GM18867 (cell line): ENCODE results near the gene CTDSPL.
A peak's percentile ranks its signal among the peaks of the same experiment; 100 is the strongest.
"Not testable (repeated sequence)": the region's sequence is repeated elsewhere in the genome, so short reads cannot be mapped to it uniquely, and the experiment has no call there.

ENCODE experiments used
- ATAC-seq: cut with Tn5 transposase; IDR thresholded peaks from one replicate; pipeline ENCODE4 v1.9.1; 2021; ENCODE audit warnings: mild to moderate bottlenecking, moderate library complexity; ENCODE audit not compliant: unreplicated experiment

CTDSPL gene

GRCh38 chr3:37984051-37984450 is 122.4 kb downstream of the CTDSPL start:
- no peak for ATAC-seq

GRCh38 chr3:37984596-37984995 is 122.9 kb downstream of the CTDSPL start:
- ATAC-seq: no peak

GRCh38 chr3:37985637-37986320 is 124.1 kb downstream of the CTDSPL start:
- ATAC-seq: no peak

GRCh38 chr3:37986479-37987314 is 125.0 kb downstream of the CTDSPL start:
- no peak for ATAC-seq

- no peak for ATAC-seq
Observed at GRCh38 chr3:37987315-37987697, 125.6 kb downstream of the CTDSPL start.

DNA sequence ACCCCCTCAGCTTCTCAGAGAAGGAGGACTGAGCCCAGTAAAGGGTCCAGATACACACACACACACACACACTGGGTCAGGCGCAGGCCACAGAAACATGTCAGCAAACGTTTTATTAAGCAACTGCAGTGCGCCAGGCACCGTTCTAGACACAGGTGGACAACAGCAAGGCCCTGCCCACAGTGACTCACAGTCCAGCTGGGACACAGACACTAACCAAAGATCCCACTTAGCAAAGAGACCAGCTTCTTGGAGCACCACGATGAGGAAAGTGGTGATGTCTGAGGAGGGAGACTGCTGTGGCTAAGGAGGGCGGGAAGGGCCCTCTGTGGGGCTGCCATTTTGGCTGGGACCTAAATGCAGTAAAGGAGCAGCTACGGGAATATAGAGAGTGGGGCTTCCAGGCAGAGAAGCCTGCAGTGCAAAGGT is 126.1 kb downstream of the CTDSPL start:
- no peak for ATAC-seq

DNA sequence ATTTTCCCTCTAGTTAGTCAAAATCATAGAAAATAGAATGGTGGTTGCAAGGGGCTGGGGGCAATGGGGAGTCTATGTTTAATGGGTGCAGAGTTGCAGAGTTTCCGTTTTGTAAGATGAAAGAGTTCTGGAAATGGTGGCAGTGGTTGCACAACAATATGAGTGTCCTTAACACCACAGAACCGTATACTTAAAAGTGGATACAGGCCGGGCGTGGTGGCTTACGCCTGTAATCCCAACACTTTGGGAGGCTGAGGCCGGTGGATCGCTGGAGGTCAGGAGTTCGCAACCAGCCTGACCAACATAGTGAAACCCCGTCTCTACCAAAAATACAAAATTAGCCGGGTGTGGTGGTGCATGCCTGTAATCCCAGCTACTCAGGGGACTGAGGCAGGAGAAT is 126.7 kb downstream of the CTDSPL start:
- not testable (repeated sequence) for ATAC-seq

- ATAC-seq: no peak
Observed at GRCh38 chr3:37988931-37989525, 127.3 kb downstream of the CTDSPL start.

DNA sequence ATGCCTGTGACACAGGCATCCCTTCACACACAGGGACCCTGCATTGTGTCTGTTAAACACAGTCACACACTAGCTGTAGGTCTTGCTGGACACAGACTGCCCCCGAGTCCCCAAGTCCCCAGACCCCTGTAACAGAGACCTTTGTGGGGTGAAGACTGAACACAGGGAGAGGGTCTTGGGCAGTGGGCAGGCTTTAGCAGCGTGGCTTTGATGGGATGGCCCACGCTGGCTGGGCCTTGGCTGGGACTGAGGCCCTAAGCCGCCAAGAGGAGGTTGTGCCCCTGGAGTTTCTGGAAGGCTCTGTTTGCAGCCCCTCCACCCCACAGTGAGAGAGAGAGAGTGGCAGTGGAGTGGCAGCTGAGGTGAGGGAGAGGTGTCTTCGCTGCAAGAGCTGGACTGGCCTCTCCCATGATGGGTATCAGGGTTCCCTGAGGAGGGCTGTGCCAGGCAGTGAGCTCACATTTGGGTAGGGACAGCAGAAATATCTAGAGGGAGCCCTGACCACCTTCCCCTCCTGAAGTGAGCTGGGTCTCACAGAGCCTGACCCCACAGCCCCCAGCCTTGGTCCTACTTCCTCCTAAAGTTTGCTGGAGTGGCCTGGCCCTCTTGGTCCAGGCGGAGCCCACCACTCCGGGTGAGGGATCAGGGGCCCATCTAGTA is 128.3 kb downstream of the CTDSPL start:
- no peak for ATAC-seq

- no peak for ATAC-seq
Observed at GRCh38 chr3:37990527-37990926, 128.8 kb downstream of the CTDSPL start, which contains the start of gene VILL. VILL (plus strand) TSS chr3:37990786; CDS start chr3:37993673, 2,887 bp downstream.

DNA sequence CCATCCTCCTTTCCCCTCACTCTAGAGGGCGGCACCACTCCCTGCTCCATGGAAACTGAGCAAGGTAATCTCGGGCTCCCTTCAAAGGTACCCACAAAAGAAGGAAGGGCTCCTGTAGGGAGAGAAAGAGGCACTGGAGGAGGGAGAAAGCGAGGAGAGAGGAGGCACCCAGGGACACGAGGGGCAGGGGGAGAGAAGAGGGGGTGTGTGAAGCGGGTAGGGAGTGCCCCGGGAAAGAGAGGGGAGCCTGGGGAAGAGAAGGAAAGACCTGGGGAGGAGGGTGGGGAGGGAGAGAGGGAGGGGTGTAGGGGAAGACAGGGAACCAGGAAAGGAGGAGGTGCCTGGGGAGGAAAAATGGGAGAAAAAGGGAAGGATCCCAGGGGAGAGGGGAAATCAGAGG is 129.4 kb downstream of the CTDSPL start:
- no peak for ATAC-seq

DNA sequence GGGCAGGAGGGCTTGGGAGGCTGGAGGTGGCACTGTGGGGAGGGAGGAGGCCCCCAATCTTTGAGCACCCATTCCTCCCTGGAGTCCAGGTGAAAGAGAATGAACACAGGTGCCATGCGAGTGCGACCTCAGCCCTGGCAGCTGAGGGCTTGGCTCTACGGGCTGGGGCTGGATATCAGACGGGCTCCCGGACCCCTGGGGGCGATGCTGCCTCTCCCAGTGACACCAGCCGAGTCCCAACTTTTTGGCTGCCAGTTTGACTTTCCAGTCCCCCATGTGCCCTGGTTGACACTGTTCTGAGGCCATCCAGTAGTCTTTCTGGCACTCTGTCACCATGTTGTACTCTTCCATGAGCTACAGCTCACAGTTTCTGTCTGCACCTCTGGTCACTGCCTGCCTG is 130.1 kb downstream of the CTDSPL start:
- ATAC-seq: no peak

GRCh38 chr3:37992271-37993066 is 130.8 kb downstream of the CTDSPL start:
- ATAC-seq: no peak

DNA sequence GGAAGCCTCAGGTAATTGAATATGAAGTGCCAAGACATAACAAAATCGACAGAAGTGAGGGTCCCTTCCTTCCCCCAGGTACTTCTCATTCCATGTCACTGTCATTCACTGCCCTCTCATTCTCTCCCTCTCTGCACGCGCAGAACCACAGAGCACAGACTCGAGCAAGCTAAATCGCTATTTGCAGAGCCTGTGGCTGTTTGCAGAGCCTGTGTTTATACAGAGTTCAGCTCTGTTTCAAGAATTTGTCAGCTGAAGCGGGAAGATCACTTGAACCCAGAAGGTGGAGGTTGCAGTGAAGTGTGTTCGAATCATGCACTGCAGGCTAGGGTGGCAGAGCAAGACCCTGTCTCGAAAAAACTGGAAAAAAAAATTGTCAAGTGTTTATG is 131.4 kb downstream of the CTDSPL start:
- no peak for ATAC-seq

GRCh38 chr3:37993460-37993819 is 131.8 kb downstream of the CTDSPL start:
- ATAC-seq: no peak

DNA sequence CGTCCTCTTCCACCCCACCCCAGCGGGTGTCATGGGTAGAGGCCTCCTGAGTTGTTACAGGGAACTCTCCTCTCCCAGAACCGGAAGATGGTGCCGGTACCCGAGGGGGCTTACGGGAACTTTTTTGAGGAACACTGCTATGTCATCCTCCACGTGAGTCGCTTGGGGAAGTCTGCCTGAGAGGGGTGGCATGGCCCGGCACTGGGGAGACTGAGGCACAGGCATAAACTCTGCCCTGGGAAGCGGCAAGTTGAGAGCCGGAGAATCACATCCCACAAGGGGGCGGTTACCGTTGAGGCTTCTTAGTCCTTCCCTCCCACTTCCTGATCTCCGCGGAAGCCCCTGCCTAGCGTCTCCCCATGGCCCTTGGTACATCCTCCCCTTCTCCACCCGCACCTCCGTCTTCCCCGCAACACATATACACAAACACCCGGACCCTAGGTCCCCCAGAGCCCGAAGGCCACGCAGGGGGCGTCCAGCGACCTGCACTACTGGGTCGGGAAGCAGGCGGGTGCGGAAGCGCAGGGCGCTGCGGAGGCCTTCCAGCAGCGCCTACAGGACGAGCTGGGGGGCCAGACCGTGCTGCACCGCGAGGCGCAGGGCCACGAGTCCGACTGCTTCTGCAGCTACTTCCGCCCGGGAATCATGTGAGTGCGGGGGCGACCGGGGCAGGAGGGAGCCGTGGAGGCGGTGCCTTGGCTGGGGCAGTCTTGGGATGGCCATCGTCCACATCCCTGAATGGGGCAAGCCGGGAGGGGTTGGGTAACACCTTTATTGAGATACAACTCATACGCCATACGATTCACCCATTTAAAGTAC is 132.3 kb downstream of the CTDSPL start:
- ATAC-seq: peak; percentile 61

GRCh38 chr3:37994639-37994972 is 132.9 kb downstream of the CTDSPL start:
- no peak for ATAC-seq

DNA sequence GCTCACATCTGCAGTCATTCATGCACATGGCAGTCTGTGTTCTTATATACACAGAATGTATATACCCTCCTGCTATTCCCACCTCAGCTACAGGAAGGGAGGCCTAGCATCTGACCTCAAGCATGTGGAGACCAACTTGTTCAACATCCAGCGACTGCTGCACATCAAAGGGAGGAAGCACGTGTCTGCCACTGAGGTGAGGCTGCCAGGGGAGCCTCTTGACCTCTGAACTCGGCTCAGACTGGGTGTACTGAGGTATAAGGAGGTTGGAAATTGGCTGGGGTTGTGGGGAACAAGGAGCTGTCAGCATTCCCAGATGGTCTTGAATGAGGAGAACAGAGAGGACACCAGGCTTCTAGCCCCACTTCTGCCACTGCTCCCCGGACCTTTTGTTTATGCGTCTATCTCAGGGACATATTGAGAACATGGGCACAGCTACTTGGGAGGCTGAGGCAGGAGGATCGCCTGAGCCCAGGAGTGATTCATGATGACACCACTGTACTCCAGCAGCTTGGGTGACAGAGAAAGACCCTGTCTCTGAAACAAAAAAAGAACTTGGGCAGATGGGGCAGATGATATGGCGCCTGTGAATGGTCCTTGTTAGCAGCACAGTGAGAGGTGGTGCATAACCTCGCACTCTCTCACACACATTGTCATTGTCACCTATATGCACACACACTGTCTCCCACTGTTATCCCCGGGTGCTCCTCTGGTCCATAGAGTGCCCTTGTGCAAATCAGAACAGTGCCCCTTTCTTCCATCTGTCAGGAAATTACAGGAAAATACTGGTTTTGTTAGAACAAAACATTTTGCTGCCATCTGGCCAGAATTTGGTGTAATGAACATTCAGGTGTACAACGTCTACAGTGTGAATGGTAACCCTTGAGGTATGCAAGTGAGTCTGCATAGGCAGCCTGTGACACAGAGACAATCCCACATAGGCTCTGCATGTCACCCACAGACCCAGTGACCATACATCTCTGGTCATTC is 134.3 kb downstream of the CTDSPL start:
- ATAC-seq: no peak
